OCI-LY3 (cell line): ENCODE measurements around the gene WDR86.

ENCODE experiments used
- EZH2phosphoT487 ChIP-seq: fragments of 200-600 bp; shearing (Covaris generic); IDR thresholded peaks from 2 replicates; pipeline ENCODE4 v1.6.1; 2018; ENCODE audit warnings: antibody characterized with exemption, mixed run types, low read depth
- TF ChIP-seq, protein P1 (sequence below): fragments of 200-600, 300-600 bp; sonication (generic); IDR thresholded peaks from 2 replicates; pipeline ENCODE4 v1.5.1; 2014; ENCODE audit warnings: antibody characterized with exemption, low read length, low read depth

DNA sequence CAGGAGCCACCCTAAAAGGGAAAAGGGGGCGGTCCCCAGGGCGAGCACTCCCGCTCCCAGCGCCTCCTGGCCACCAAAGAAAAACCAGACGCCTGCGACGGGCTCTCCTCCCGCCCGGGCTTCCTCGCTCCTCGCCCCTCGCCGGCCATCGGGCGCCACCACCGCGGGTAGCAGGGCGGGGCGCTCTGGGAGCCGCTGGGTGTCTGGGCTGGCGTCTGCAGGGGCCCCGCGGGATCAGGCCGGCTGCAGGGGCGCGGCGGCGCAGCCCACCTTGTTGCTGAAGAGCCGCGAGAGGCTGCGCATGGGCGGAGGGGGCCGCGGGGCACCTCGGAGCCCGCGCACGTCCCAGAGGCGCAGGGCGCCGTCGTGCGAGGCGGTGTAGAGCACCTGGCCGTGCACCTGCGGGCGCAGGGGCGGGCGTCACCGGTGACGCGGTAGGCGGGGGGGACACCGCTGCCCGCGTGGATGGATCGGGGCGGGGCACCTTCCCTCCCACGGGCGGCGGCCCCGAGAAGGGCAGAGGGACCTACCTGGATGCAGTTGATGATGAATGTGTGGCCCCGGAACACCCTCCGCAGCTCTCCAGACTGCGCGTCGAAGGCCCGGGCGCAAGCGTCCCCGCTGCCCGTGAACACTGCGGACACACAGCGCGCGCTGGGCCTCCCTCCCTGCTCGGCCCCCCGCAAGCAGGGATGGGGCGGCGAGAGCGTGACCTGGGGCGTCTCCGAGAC is 28.3 kb downstream of the WDR86 start:
- TF ChIP-seq, protein P1, sequence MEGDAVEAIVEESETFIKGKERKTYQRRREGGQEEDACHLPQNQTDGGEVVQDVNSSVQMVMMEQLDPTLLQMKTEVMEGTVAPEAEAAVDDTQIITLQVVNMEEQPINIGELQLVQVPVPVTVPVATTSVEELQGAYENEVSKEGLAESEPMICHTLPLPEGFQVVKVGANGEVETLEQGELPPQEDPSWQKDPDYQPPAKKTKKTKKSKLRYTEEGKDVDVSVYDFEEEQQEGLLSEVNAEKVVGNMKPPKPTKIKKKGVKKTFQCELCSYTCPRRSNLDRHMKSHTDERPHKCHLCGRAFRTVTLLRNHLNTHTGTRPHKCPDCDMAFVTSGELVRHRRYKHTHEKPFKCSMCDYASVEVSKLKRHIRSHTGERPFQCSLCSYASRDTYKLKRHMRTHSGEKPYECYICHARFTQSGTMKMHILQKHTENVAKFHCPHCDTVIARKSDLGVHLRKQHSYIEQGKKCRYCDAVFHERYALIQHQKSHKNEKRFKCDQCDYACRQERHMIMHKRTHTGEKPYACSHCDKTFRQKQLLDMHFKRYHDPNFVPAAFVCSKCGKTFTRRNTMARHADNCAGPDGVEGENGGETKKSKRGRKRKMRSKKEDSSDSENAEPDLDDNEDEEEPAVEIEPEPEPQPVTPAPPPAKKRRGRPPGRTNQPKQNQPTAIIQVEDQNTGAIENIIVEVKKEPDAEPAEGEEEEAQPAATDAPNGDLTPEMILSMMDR, result no peak
- no peak for TF ChIP-seq EZH2phosphoT487
